ENCODE measurements around the gene AKR7A3. TPM values are rescaled to one million over a fixed set of nuclear protein-coding genes. Genes with fewer than 3 reads are reported as not detected.

AKR7A3 gene
- total and polyA plus RNA-seq, 4 donors, result 0.23 to 69.6 (median 55.0) TPM

- DNase-seq (ENCODE audit: low spot score), result no peak
- 92% methylated on average over 13 of the region's 13 CpGs for WGBS
- H3K27ac ChIP-seq (ENCODE audit: low read depth in 1 of 2, low read length in 2 of 2), result no peak overlapping the region
- no peak overlapping the region for H3K4me3 ChIP-seq (ENCODE audit: low read depth in 1 of 3, low read length in 3 of 3)
- H3K9me3 ChIP-seq (ENCODE audit: control insufficient read depth in 4 of 4, low read length in 3 of 4), result no peaks in the 10 kb centered on the region
- no peak for TF ChIP-seq GABPA (IDR thresholded peaks at IDR 0.05 in 1 of 2, conservative IDR thresholded peaks at IDR 0.05 in 1 of 2)
- no peak for TF ChIP-seq JUND (IDR thresholded peaks at IDR 0.05)
- no peak for TF ChIP-seq HNF4G (IDR thresholded peaks at IDR 0.05)
- TF ChIP-seq MAX (IDR thresholded peaks at IDR 0.05), result no peak
- TF ChIP-seq FOXA1 (IDR thresholded peaks at IDR 0.05), result no peak
- no peak for TF ChIP-seq CTCF (IDR thresholded peaks at IDR 0.05; ENCODE audit: low read depth, low read length, missing input control)
- no peak for TF ChIP-seq SP1 (IDR thresholded peaks at IDR 0.05)
- peaks cover 2 to 16% (median 9%) of the 10 kb centered on the region in 4 donors for H3K4me1 ChIP-seq (ENCODE audit: control insufficient read depth in 4 of 4, insufficient read depth in 4 of 4, low read length in 3 of 4)
- H3K27me3 ChIP-seq (ENCODE audit: control insufficient read depth in 4 of 4, insufficient read depth in 4 of 4, low read length in 3 of 4), result no peaks in the 10 kb centered on the region
- peaks cover 3 to 14% (median 6%) of the 10 kb centered on the region in 4 donors for H3K36me3 ChIP-seq (ENCODE audit: control insufficient read depth in 4 of 4, insufficient read depth in 3 of 4, low read depth in 1 of 4, low read length in 3 of 4)
- no peak overlapping the region for H3K9ac ChIP-seq (ENCODE audit: low read depth in 1 of 2, low read length in 2 of 2)
Measured at GRCh38 chr1:19317126-19317910, 28.7 kb upstream of the AKR7A3 start.

GRCh38 chr1:19315378-19316198, 27.0 kb upstream of the AKR7A3 start:
- H3K36me3 ChIP-seq (ENCODE audit: control insufficient read depth in 4 of 4, insufficient read depth in 3 of 4, low read depth in 1 of 4, low read length in 3 of 4), result peaks cover 3 to 13% (median 6%) of the 10 kb centered on the region in 4 donors
- TF ChIP-seq NR2F2 (IDR thresholded peaks at IDR 0.05) (no peak), HNF4G (IDR thresholded peaks at IDR 0.05) (no peak), RXRA (IDR thresholded peaks at IDR 0.05) (no peak), ZBTB33 (IDR thresholded peaks at IDR 0.05) (no peak), RAD21 (IDR thresholded peaks at IDR 0.05) (no peak), YY1 (IDR thresholded peaks at IDR 0.05) (no peak), SP1 (IDR thresholded peaks at IDR 0.05) (no peak), ATF3 (IDR thresholded peaks at IDR 0.05) (no peak), REST (IDR thresholded peaks at IDR 0.05) (no peak), JUND (IDR thresholded peaks at IDR 0.05) (no peak), FOXA2 (IDR thresholded peaks at IDR 0.05) (no peak), FOXA1 (IDR thresholded peaks at IDR 0.05) (no peak), GABPA (IDR thresholded peaks at IDR 0.05 in 1 of 2, conservative IDR thresholded peaks at IDR 0.05 in 1 of 2) (no peak)
- no peak overlapping the region for H3K9ac ChIP-seq (ENCODE audit: low read depth in 1 of 2, low read length in 2 of 2)
- H3K4me3 ChIP-seq (ENCODE audit: low read depth in 1 of 3, low read length in 3 of 3), result no peak overlapping the region
- DNase-seq (ENCODE audit: low spot score), result no peak
- H3K4me1 ChIP-seq (ENCODE audit: control insufficient read depth in 4 of 4, insufficient read depth in 4 of 4, low read length in 3 of 4), result peaks cover 3 to 25% (median 18%) of the 10 kb centered on the region in 4 donors
- H3K27ac ChIP-seq (ENCODE audit: low read depth in 1 of 2, low read length in 2 of 2), result no peak overlapping the region
- no peaks in the 10 kb centered on the region for H3K9me3 ChIP-seq (ENCODE audit: control insufficient read depth in 4 of 4, low read length in 3 of 4)
- WGBS, result 81% methylated on average over 17 of the region's 17 CpGs
- no peaks in the 10 kb centered on the region for H3K27me3 ChIP-seq (ENCODE audit: control insufficient read depth in 4 of 4, insufficient read depth in 4 of 4, low read length in 3 of 4)

Measured in liver (tissue), 9 donors.